ENCODE data around the gene CCT8. TPM values are rescaled to one million over a fixed set of nuclear protein-coding genes. Genes with fewer than 3 reads are reported as not detected.
A peak's percentile ranks its signal among the peaks of the same experiment; 100 is the strongest.

CCT8 gene
- total and polyA plus RNA-seq, 9 of the 15 experiments (the other 6 are each of a cell fraction or from before 2014, with no cell fraction given) = 451 to 1,153 (median 677) TPM

- H3K79me2 ChIP-seq (ENCODE audit: control insufficient read depth, insufficient read depth, low read length) = peaks cover 33% of the 10 kb centered on the region
- peaks cover under 1 to 7% of the 10 kb centered on the region in 2 experiments; a peak in 1 of 5 replicates for H3K4me1 ChIP-seq (replicated peaks in 1 of 2; ENCODE audit: control insufficient read depth in 2 of 2, insufficient read depth in 2 of 2, low read length in 2 of 2)
- H2AFZ ChIP-seq (ENCODE audit: low read depth, low read length) = no peak overlapping the region
- no peak overlapping the region for H3K27ac ChIP-seq (ENCODE audit: extremely low read depth, low read depth, low read length)
- no peak overlapping the region for H3K4me3 ChIP-seq
- BruUV-seq (replicated peaks) = no TSS peak
- no peak overlapping the region for H3K4me2 ChIP-seq (ENCODE audit: insufficient read depth, low read length)
- CTCF ChIA-PET (ENCODE audit: low intra/inter-chr PET ratio) = no interaction called here
- H3K9me1 ChIP-seq (ENCODE audit: control insufficient read depth, insufficient read depth, low read length) = no peaks in the 10 kb centered on the region
- intact Hi-C loops (cut with micrococcal nuclease) (no loop called here), in situ Hi-C loops (cut with MboI) (no loop called here)
- H3K27me3 ChIP-seq (ENCODE audit: control insufficient read depth in 2 of 2, insufficient read depth in 2 of 2, low read length in 2 of 2) = no peaks in the 10 kb centered on the region
- H3K9ac ChIP-seq (ENCODE audit: insufficient read depth in 1 of 2, low read depth in 2 of 2, low read length in 2 of 2) = no peak overlapping the region
- H3K36me3 ChIP-seq (ENCODE audit: control insufficient read depth, insufficient read depth, low read length) = peaks cover 75% of the 10 kb centered on the region
- ATAC-seq (no peak), FAIRE-seq (no peak), DNase-seq (ENCODE audit: extremely low read depth in 1 of 4, low spot score in 3 of 4) (no peak)
- 86% methylated on average over 1 of the region's 1 CpG for WGBS (ENCODE audit: insufficient coverage, low coverage, missing lambda C conversion rate)
- no peaks in the 10 kb centered on the region for H4K20me1 ChIP-seq (replicated peaks; ENCODE audit: control insufficient read depth, insufficient read depth, low read length)
- H3K9me3 ChIP-seq (replicated peaks; ENCODE audit: control insufficient read depth, insufficient read depth, low read depth, low read length) = no peaks in the 10 kb centered on the region
- TF ChIP-seq ZC3H4 (CRISPR knock-in tag; IDR thresholded peaks at IDR 0.05; ENCODE audit: borderline replicate concordance) (0 out of 2 replicates have a peak, but pooled peaks have one; percentile 48), NR0B1 (IDR thresholded peaks at IDR 0.05; ENCODE audit: partially characterized antibody) (no peak), RBM22 (IDR thresholded peaks at IDR 0.05; ENCODE audit: low read depth, low read length, poor library complexity, severe bottlenecking) (no peak), ZNF143 (CRISPR knock-in tag; IDR thresholded peaks at IDR 0.05) (no peak), SMAD3 (CRISPR knock-in tag; conservative IDR thresholded peaks at IDR 0.05) (no peak), SNRNP70 (optimal IDR thresholded peaks at IDR 0.05; ENCODE audit: low read depth, low read length) (no peak)
- POLR2A ChIA-PET = interaction anchor here (0.7 to 7.6 kb wide), 7 partner anchors 9 to 42 kb away, joined by 3 to 56 read pairs (median 4); partner anchors contain the start of gene RWDD2B
These were observed 42.5 kb downstream of the CCT8 start for GRCh38 chr21:29030909-29031308.

Measured in K562 (cell line).